ENCODE results near the gene SAMD10. TPM values are rescaled to one million over a fixed set of nuclear protein-coding genes. Genes with fewer than 3 reads are reported as not detected.

Gene SAMD10
- total and polyA plus RNA-seq, 2 of the 8 experiments (the other 6 are each of a cell fraction or from before 2014, with no cell fraction given): 3.0 to 5.2 TPM

- no peak for TF ChIP-seq SAP30 (IDR thresholded peaks at IDR 0.05; ENCODE audit: insufficient read depth, insufficient replicate concordance, low read length)
Observed at GRCh38 chr20:64021124-64021975, 41.9 kb upstream of the SAMD10 start (continued).

Data from H1 (cell line).